B cell (primary cell): ENCODE results near the gene ZBTB43. TPM values are rescaled to one million over a fixed set of nuclear protein-coding genes. Genes with fewer than 3 reads are reported as not detected.

ENCODE experiments used
- ATAC-seq: fragments of 200-7000 bp; cut with Tn5 transposase; one replicate; pipeline ENCODE4 v1.10.0; 2021; ENCODE audit warnings: low read depth, mild to moderate bottlenecking, moderate number of reproducible peaks, moderate library complexity
- CTCF ChIA-PET: fragments of 350-600 bp; sonication (Branson Sonifier 250); formaldehyde crosslinking; loops from one replicate; lab custom pipeline; 2021; ENCODE audit warnings: antibody characterized with exemption, inconsistent platforms; lab: Charles Lee
- POLR2A ChIA-PET: fragments of 350-600 bp; sonication (Branson Sonifier 250); formaldehyde crosslinking; loops from one replicate; lab custom pipeline; 2021; ENCODE audit warnings: antibody characterized with exemption; lab: Charles Lee
- DNase-seq: peaks from one replicate; pipeline ENCODE4 v3.0.0; 2013
- H2AFZ ChIP-seq: 2 replicates; pipeline ENCODE4 v1.6.1; 2012; ENCODE audit warnings: mild to moderate bottlenecking, low read depth, low read length; ENCODE audit not compliant: insufficient read depth, poor library complexity, severe bottlenecking
- H3K27ac ChIP-seq, 2 donors: 1 replicate in 1 of 2; 2 replicates in 1 of 2; pipeline ENCODE4 v1.5.1; 2012 to 2013; ENCODE audit warnings: low read length in 2 of 2, mild to moderate bottlenecking in 2 of 2, moderate library complexity in 1 of 2
- H3K27me3 ChIP-seq, 4 experiments: fragments of 200-600 bp in 1 of 4; sonication (generic) in 1 of 4; replicated peaks in 1 of 4; 1 replicate in 2 of 4; 2 replicates in 2 of 4; pipeline versions ENCODE4 v1.6.1 to v1.7.0; 2013 to 2016; ENCODE audit warnings: low read length in 3 of 4, mild to moderate bottlenecking in 2 of 4, mixed read lengths in 1 of 4, moderate library complexity in 1 of 4; ENCODE audit not compliant: insufficient read depth in 4 of 4, control insufficient read depth in 3 of 4; ENCODE audit errors: control extremely low read depth in 1 of 4
- H3K36me3 ChIP-seq, 2 experiments: replicated peaks in 1 of 2; 1 replicate in 1 of 2; 2 replicates in 1 of 2; pipeline versions ENCODE4 v1.6.1 to v1.7.1; 2013; ENCODE audit warnings: low read length in 1 of 2; ENCODE audit not compliant: insufficient read depth in 2 of 2, control insufficient read depth in 1 of 2; ENCODE audit errors: control extremely low read depth in 1 of 2, extremely low read depth in 1 of 2
- H3K4me1 ChIP-seq, 2 donors: fragments of 200-600 bp in 1 of 2; sonication (generic) in 1 of 2; 1 replicate in 1 of 2; 2 replicates in 1 of 2; pipeline versions ENCODE4 v1.5.1 to v1.6.1; 2013 to 2017; ENCODE audit warnings: low read length in 2 of 2; ENCODE audit not compliant: control insufficient read depth in 2 of 2, insufficient read depth in 2 of 2
- H3K4me2 ChIP-seq: replicated peaks from 2 replicates; pipeline ENCODE3; 2012; ENCODE audit warnings: mild to moderate bottlenecking, low read depth, low read length; ENCODE audit not compliant: poor library complexity, severe bottlenecking
- H3K4me3 ChIP-seq, 5 experiments: fragments of 200-600 bp in 1 of 5; sonication (generic) in 1 of 5; 1 replicate in 3 of 5; 2 replicates in 2 of 5; pipeline versions ENCODE4 v1.5.1 to v1.7.0; 2011 to 2016; ENCODE audit warnings: low read length in 4 of 5, mild to moderate bottlenecking in 4 of 5, low read depth in 2 of 5, control low read depth in 1 of 5, moderate library complexity in 1 of 5; ENCODE audit not compliant: insufficient read depth in 1 of 5; ENCODE audit errors: control extremely low read depth in 1 of 5, extremely low read depth in 1 of 5
- H3K79me2 ChIP-seq: fragments of 200-600 bp; sonication (generic); one replicate; pipeline ENCODE4 v1.6.0; 2016; ENCODE audit warnings: low read length; ENCODE audit not compliant: control insufficient read depth, insufficient read depth
- H3K9ac ChIP-seq: fragments of 200-600 bp; sonication (generic); 2 replicates; pipeline ENCODE4 v1.6.1; 2017; ENCODE audit warnings: mild to moderate bottlenecking, low read length, moderate library complexity
- H3K9me3 ChIP-seq, 3 donors: one replicate each; pipeline versions ENCODE4 v1.6.1 to v1.7.1; 2013; ENCODE audit warnings: low read length in 2 of 3; ENCODE audit not compliant: control insufficient read depth in 2 of 3, insufficient read depth in 1 of 3; ENCODE audit errors: control extremely low read depth in 1 of 3
- H4K20me1 ChIP-seq: 2 replicates; pipeline ENCODE4 v1.6.0; 2012; ENCODE audit warnings: mild to moderate bottlenecking, low read length; ENCODE audit not compliant: insufficient read depth, control insufficient read depth, poor library complexity, severe bottlenecking
- H3K27ac Mint-ChIP-seq: one replicate; pipeline ENCODE4 v1.8.0; 2021; ENCODE audit warnings: mixed read lengths
- H3K27me3 Mint-ChIP-seq: one replicate; pipeline ENCODE4 v1.8.0; 2021; ENCODE audit warnings: mixed read lengths
- H3K4me1 Mint-ChIP-seq: one replicate; pipeline ENCODE4 v1.8.0; 2021; ENCODE audit warnings: mixed read lengths
- H3K4me3 Mint-ChIP-seq: one replicate; pipeline ENCODE4 v1.8.0; 2021; ENCODE audit warnings: mixed read lengths
- H3K9me3 Mint-ChIP-seq: one replicate; pipeline ENCODE4 v1.8.0; 2022; ENCODE audit warnings: mixed read lengths; ENCODE audit not compliant: insufficient read depth
- EZH2 ChIP-seq: IDR thresholded peaks from 2 replicates; pipeline ENCODE4 v1.6.1; 2012; ENCODE audit warnings: borderline replicate concordance, low read depth, mild to moderate bottlenecking, moderate library complexity, low read length; ENCODE audit not compliant: insufficient read depth, poor library complexity, severe bottlenecking
- WGBS: methylation state at CpG from one replicate; pipeline ENCODE4 v1.1.5; 2013; ENCODE audit warnings: missing lambda C conversion rate; ENCODE audit not compliant: insufficient coverage; 5-methylcytosine and 5-hydroxymethylcytosine counted together
- intact Hi-C: fragments of 100-400 bp; cut with micrococcal nuclease; formaldehyde crosslinking; loops from one replicate; pipeline ENCODE4 v1.10.0; 2022
- polyA plus RNA-seq: library from polyadenylated mRNA; depleted of rRNA; stranded (reverse); fragments of >200 nt; gene quantifications from 2 replicates; pipeline ENCODE4 v1.2.3, GENCODE V29; 2012
- total RNA-seq, 2 donors: library from RNA; stranded (reverse); fragments of 120-200 nt in 1 of 2; gene quantifications; 1 replicate in 1 of 2; 2 replicates in 1 of 2; pipeline versions ENCODE4 v1.2.3 to v1.2.4, GENCODE V29; 2013 to 2022
- TF ChIP-seq, protein P1 (sequence below): fragments of 200-600 bp; IDR thresholded peaks from one replicate; pipeline ENCODE4 v1.8.0; 2022; ENCODE audit warnings: antibody characterized with exemption, mild to moderate bottlenecking

The ZBTB43 gene
- total and polyA plus RNA-seq, 2 donors (not counting 1 experiment from before 2014, with no cell fraction given): 7.0 to 20.2 TPM

DNA sequence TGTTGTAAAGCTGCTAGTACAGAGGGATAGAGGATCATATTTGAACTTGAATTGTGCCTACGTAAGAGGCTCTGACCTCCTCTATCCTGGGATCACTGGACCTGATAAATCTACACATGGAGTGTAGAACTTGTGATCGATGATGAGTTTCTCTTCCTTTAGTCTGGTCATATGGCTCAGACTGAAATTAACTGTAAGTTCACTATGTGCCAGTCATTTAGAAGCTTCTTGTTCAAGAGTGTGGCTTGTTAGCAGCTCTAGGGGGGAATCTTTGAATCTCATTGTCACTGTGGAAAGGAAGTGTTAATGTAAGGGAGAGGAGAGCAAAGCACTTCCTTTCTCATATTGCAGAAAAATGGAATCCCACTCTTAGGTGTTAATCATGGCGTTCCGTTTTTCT lies 67.7 kb downstream of the ZBTB43 start:
- ChIA-PET CTCF (interaction anchor here (1.1 kb wide), 1 partner anchor 9 kb away, joined by 3 read pairs; no protein-coding TSS in a partner anchor), POLR2A (no interaction called here)
- no peak overlapping the region for H3K4me2 ChIP-seq
- no peak overlapping the region for H3K4me3 ChIP-seq
- H3K4me1 ChIP-seq: no peaks in the 10 kb centered on the region
- no peak for ATAC-seq
- H3K27ac ChIP-seq: no peak overlapping the region
- no peak overlapping the region for H2AFZ ChIP-seq
- Mint-ChIP-seq H3K9me3 (no peaks in the 10 kb centered on the region), H3K4me3 (no peak overlapping the region), H3K4me1 (peaks cover 39% of the 10 kb centered on the region), H3K27me3 (no peaks in the 10 kb centered on the region), H3K27ac (peak overlapping the region; percentile 39)
- H3K36me3 ChIP-seq: peaks cover 3 to 10% of the 10 kb centered on the region in 2 experiments
- no peak for DNase-seq
- intact Hi-C loops: no loop called here
- peaks cover 77% of the 10 kb centered on the region for H3K79me2 ChIP-seq
- H3K9ac ChIP-seq: no peak overlapping the region
- TF ChIP-seq, protein P1, sequence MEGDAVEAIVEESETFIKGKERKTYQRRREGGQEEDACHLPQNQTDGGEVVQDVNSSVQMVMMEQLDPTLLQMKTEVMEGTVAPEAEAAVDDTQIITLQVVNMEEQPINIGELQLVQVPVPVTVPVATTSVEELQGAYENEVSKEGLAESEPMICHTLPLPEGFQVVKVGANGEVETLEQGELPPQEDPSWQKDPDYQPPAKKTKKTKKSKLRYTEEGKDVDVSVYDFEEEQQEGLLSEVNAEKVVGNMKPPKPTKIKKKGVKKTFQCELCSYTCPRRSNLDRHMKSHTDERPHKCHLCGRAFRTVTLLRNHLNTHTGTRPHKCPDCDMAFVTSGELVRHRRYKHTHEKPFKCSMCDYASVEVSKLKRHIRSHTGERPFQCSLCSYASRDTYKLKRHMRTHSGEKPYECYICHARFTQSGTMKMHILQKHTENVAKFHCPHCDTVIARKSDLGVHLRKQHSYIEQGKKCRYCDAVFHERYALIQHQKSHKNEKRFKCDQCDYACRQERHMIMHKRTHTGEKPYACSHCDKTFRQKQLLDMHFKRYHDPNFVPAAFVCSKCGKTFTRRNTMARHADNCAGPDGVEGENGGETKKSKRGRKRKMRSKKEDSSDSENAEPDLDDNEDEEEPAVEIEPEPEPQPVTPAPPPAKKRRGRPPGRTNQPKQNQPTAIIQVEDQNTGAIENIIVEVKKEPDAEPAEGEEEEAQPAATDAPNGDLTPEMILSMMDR: no peak
- TF ChIP-seq EZH2: no peak
- H3K9me3 ChIP-seq: no peaks in the 10 kb centered on the region
- H3K27me3 ChIP-seq: no peaks in the 10 kb centered on the region
- H4K20me1 ChIP-seq: peaks cover 49% of the 10 kb centered on the region
- 67% methylated on average over 2 of the region's 4 CpGs for WGBS

DNA sequence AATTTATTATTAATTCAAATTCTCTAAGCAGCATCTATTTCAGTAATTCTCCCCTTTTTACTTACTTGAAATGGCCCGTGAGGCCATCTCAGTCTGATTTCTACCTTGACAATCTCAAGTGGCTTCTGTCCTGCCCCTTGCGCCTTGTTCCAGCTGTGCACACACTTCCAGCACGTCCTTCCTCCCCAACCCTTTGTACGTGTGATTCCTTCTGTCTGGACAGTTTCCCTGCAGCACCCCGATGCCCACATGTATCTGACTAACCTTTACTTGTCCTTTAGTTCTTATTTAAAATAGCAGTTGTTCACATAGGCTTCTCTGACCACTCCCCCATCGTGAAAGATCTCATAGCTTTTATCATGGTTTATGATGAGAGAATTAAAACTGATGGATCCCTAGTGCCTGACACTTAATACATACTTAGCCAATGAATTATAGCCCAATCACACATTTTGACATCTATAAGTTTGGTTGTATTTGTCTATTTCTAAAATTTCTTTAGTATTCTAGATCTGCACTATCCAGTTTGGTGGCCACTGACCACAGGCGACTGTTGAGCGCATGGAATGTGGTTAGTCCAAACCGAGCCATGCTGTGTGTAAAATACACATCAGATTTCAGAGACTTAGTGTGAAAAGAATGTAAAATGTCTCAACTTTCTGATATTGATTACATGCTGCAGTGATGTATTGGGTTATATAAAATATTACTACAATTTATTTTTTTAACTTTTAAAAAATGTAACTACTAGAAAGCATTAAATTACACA lies 69.9 kb downstream of the ZBTB43 start:
- no peak overlapping the region for H3K27ac Mint-ChIP-seq
- H3K79me2 ChIP-seq: peaks cover 57% of the 10 kb centered on the region
- H3K9ac ChIP-seq: no peak overlapping the region
- peaks cover 33% of the 10 kb centered on the region for H3K4me1 Mint-ChIP-seq
- DNase-seq (no peak), ATAC-seq (no peak)
- no peak overlapping the region for H3K4me3 Mint-ChIP-seq
- no peaks in the 10 kb centered on the region for H3K9me3 Mint-ChIP-seq
- TF ChIP-seq, protein P1: no peak
- TF ChIP-seq EZH2: no peak
- intact Hi-C loops: no loop called here
- H3K27me3 Mint-ChIP-seq: no peaks in the 10 kb centered on the region
- H3K36me3 ChIP-seq: peaks cover 0 to 7% of the 10 kb centered on the region in 2 experiments
- no peak overlapping the region for H3K27ac ChIP-seq
- CTCF ChIA-PET: no interaction called here
- H3K4me2 ChIP-seq: no peak overlapping the region
- POLR2A ChIA-PET: no interaction called here
- no peaks in the 10 kb centered on the region for H3K9me3 ChIP-seq
- H3K4me3 ChIP-seq: no peak overlapping the region
- no peaks in the 10 kb centered on the region for H3K27me3 ChIP-seq
- 92% methylated on average over 3 of the region's 9 CpGs for WGBS
- H4K20me1 ChIP-seq: peaks cover 30% of the 10 kb centered on the region
- H2AFZ ChIP-seq: no peak overlapping the region
- H3K4me1 ChIP-seq: no peaks in the 10 kb centered on the region
